Measurements from ENCODE around the gene IPO8.
"Not testable (repeated sequence)": the region's sequence is repeated elsewhere in the genome, so short reads cannot be mapped to it uniquely, and the experiment has no call there.

Gene IPO8

DNA sequence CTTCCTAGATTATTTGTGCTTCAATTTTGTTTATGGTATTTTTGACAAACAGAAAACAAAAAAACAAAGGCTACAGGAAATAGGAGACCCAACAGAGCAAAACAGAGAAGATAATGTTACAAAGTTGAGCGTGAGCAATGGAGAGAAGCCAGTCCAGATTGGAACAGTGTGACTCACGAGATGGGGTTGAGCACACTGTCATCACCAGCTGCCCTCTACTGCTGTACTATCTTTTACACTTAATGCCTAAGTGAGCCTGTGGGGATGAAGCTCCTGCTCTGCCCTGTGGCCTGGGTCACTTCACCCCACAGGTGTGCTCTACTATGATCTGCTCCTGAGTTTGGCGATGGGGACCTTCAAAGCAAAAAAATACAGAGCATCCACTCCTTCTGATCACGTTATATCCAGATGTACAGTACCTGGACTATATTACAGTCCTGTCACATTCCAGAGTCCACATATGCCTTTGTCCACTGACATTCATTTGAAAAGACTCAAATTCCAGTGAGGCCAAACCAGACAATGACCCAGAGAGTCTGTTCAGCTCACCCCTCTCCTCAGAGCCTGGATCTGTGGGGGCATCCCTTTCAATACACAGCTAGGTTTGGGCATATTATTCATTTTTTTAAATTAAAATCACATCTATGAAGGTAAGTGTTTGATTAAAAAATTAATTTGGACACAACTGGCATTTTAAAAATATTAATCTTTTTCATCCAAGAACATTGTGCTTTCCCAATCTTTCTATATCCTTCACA, 4.4 kb downstream of the IPO8 start:
- no peak for DNase-seq (ENCODE audit: low read depth in 3 of 3)

DNA sequence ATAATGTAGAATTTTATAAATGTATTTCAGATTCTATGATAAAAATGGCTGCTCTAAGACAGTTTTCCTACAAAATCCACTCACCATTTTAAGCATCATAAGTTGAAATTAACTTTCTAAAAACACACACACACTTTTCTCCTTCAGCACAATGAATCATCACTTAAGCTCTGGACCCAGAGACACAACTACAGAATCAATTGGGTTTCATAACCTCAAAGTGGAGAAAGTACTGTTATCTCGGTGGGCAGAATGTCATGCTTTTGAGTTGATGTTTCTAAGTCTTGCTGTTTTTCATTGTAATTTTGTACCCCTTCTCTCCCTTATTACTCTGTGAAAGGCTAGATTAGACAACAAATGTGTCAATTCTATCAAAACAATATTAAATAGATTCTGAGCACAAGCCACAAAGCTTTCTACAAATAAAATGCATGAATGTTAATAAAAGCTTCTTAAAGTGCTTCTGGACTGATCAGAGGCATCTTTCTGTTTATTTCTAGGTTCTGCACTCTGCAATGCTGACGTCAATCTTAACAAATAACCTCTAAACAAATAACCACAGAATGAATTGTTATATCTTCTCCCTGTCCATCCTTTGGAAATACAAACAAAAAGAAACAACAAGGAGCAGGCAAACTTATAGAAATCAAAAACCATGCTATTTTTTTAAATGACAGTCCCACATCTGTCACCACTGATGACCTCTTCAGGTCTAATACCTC, 8.2 kb downstream of the IPO8 start:
- no peak for DNase-seq (ENCODE audit: low read depth in 3 of 3)

DNA sequence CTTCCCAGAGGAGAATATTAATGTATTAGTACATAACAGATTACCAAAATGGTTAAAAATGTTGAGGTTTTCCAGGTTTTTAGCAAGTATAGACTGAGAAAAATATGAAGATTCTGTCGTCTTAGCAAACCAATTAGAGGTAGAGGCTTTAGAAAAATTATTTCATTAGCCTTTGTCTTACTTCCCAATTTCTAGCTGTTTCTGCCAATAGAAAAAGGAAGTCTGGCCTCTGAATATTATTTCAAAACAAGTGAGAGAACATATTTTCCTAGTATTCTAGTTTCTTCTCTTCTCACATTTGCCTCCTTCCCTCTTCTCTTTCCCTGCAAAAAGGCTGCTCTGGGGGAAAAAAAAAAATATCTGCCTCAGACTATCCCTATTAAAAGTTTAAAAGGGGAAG, 16.4 kb downstream of the IPO8 start:
- DNase-seq (ENCODE audit: low read depth in 3 of 3), result no peak

DNA sequence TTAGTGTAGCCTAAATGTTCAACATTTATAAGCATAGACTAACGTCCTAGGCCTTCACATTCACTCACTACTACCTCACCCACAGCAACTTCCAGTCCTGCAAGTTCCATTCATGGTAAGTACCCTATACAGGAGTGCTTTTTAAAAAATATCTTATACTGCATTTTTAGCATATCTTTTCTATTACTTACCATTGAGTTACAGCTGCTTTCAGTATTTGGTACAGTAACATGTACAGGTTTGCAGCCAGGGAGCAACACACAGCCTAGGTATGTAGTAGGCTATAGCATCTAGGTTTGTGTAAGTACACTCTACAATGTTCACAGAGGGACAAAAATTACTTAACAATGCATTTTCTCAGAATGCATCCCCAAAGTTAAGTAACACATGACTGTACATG, 17.4 kb downstream of the IPO8 start:
- no peak for DNase-seq (ENCODE audit: low read depth in 3 of 3)

DNA sequence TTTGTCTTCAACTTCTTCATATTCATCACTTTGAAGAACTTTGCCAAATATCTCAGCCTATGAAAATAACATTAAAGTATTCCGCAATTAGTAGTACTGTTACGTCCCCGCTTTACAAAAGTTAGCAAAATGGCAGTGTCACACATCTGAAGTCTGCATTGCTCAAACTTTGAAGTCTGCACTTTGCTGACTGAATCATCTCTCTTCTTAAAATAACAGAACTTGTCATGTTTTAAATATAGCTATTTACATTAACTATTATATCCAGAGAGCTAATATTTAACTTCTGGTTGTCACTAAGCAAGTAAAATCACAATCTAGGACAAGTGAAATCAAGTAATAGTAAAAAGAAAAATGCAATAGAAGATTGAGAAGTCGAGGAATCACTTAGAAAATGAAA, 34.5 kb downstream of the IPO8 start:
- no peak for DNase-seq (ENCODE audit: low read depth in 3 of 3)

DNA sequence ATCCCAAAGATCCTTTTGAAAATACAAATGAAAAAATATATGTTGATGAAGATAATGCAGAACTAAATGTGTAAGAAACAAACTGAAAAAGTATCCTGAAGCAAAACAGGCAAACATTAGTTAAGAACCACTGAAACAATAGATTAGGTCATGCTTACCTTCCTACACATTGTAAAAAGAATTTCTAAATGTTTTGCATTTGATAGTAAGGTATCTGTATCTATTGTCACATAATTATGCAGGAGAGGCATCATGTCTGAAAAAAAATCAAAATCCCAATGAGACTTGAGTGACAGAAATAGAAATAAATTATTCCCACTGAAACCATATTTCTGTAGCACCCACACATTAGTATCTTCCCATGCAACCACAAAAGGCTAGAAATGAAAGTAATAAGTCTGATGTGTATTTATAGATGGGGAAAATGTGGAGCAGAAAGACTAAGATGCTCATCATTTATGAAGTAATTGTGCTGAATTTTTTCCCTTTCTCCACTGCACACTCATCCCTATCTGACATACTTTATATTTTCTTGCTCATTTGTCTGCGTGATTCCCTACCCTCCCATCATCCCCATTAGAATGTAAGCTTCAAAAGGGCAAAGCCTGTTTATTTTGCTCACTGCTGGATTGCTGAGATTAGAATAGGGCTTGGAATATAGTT, 43.5 kb downstream of the IPO8 start:
- DNase-seq (ENCODE audit: low read depth in 3 of 3), result no peak

DNA sequence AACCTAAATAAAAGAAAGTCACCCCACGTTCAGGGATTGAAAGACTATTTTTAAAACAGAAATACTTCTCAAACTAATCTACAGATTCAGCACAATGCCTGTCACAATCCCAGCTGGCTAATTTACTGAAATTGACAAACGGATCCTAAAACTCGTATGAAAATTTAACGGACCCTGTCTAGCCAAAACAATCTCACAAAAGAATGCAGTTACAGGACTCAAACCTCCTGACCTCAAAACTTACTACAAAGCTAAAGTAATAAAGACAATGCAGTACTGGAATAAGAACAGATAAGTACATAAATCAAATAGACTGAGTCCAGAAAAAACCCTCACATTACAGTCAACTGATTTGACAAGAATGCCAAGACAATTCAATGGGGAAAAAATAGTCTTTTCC, 48.8 kb downstream of the IPO8 start:
- no peak for DNase-seq (ENCODE audit: low read depth in 3 of 3)

DNA sequence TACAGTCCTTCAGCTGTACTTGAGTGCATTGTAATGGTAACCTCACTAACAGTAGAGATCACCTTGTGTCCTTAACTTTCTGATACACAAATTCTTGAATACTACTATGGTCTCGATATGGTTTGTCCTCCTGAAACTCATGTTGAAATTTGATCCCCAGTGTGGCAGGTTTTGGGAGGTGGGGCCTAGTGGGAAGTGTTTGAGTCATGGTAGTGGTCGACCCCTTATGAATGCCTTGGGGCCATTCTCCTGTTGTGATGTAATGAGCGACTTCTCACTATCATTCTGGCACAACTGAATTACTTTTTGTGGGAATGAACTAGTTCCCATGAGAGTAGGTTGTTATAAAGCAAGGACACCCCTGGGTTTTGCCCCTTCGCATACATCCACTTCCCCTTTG, 52.3 kb downstream of the IPO8 start:
- no peak for DNase-seq (ENCODE audit: low read depth in 3 of 3)

DNA sequence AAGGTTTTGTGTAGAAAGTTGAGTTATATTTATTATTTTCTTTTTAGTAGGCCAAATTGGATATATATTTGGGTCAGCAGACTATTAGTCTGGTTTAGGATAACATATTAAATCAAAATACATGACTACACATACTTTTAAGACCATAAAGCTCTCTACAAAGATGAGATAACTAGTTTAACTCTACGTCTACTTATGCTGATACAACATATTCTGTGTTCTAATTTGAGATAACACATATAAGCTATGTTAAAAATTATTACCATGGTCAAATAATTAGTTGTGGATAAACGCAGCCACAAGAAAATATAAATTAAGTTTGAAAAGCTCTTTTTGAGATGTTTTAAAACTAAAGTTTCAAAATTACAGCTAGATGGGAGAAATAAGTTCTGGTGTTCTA, 55.3 kb downstream of the IPO8 start:
- DNase-seq (ENCODE audit: low read depth in 3 of 3), result no peak

DNA sequence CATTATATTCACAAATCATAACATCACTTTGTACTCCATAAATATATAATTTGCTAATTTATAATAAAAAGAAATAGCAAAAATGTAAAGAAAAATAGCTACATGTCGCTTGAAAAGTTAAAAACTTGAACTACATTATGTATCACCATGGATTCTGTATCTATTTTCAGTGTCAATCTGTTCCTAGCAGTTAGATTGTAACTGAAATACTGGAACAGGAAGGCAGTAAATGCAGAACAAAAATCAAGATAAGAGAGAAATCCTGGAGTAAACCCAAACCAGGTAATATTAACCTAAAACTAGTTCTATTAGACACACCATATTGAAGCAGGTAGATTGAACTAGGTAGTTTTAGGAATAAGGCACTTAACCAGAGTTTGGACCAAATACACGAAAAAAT, 60.3 kb downstream of the IPO8 start:
- DNase-seq (ENCODE audit: low read depth in 3 of 3), result no peak

DNA sequence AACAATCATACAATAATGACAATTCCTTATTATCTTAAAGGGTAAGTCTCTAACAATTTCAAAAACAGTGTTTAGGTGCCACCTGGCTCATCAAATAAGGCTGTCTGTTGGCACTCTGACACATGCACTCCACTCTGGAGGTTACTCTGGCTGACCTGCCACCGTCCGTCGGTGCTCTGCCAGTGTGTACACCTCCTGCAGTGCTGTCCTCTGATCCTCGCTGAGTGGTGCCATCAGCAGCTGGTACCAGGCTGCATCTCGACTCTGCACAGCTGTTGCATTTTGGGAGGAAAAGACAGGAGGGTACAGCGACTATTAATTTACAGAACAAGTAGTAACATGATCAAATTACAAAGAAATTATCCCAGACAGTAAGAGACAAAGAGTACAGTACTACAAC, 63.9 kb downstream of the IPO8 start:
- no peak for DNase-seq (ENCODE audit: low read depth in 3 of 3)

DNA sequence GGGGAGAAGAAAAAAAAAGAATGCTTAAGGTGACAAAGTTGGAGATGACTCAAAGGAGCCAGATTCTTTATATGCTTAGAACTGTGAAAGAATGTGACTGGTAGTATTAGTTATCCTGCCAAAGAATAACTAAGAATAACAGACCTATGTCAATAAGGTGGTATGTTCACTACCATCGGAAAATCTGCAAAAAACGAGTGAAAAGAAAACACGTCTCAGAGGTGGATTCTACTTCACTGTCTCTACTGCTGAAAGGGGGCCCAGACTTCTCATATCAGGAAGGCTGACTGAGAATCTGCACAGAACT, 64.7 kb downstream of the IPO8 start:
- DNase-seq (ENCODE audit: low read depth in 3 of 3), result no peak

DNA sequence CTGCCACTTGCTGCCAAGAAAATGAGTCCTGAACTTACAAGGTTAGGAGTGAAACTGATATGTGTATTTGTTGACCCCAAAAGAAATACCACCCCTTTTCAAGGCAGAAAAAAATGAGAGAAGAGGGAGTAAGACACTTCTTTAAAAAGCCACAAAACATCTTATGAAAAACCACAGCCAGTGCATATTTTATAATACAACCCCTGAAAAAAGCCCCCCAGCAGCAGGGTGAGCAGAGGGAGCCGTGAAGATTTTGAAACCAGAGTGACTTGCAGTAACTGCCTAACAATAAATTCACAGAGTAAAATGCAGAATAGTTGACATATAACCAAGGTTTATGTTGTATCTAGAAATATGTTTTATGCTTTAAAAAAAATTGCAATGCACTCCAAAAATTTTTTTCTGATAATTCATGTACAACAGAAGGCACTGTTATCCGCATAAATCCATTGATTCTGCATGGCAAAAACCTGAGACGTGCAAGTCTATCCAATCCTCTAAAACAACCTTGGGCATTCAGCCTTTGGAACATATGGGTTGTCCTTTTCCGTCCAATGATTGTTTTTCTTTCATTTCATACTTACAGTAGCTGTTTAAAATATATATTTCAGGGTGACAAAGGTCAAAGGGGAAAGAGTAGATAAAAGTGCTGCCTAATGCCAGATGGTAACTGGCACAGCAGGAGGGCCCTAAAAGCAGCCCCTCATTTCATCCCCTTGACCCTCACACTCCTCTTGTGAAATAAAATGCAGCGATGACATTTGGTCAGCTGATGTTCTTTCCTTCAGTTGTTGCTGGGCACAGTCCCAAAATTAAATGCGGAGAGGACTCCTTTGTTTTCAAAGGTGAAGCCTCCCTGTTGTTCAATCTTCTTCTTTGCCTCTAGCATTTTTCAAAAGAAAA, 65.3 kb downstream of the IPO8 start:
- DNase-seq (ENCODE audit: low read depth in 3 of 3), result no peak

DNA sequence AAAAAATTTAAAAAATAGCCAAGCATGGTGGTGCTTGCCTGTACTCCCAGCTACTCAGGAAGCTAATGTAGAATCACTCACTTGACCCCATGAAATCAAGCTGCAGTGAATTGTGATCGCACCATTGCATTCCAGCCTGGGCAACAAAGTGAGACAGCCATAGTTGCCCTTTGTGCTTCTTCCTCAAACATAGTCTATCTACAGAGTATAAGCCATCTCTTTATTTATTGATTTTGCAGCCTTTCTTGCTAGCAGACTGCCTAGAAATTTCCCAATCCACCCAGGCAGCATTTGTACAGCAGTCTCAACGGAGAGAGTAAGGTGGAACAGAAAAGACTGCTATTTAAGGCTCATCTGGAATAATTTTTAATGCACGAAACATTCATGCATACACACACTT, 68.8 kb downstream of the IPO8 start:
- DNase-seq (ENCODE audit: low read depth in 3 of 3), result no peak

DNA sequence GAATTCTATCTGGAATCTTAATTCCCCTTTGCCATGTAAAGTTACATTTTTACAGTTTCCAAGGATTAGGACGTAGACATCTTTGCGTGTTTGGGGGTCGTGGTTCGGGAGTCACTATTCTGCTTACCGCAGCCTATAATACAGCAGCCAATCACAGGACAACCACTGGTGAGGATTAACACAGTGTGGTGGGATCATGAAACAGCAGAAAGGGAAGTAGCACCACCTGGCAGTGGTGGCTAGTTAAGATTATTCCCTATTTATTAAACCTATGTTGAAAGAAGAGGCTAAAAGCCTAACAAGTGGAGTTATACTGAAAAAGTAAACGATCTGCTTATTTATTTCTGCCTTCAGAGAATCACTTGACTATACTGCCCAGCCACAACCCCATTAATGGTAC, 71.7 kb downstream of the IPO8 start:
- no peak for DNase-seq (ENCODE audit: low read depth in 3 of 3)

DNA sequence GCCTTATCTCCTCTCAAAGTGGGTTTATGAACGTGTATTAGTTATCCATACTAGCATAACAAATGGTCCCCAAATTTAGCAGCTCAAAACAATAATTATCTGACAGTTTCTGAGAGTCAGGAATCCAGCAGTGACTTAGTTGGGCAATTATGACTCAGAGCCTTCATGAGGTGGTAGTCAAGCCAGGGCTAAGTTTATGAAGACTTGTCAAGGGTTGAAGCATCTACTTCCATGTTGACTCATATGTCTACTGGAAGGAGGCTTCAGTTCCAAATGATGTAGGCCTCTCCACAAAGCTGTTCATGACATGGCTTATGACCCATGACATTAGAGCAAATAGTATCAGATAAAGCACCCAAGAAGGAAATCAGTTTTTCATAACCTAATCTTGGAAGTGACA, 73.2 kb downstream of the IPO8 start:
- no peak for DNase-seq (ENCODE audit: low read depth in 3 of 3)

DNA sequence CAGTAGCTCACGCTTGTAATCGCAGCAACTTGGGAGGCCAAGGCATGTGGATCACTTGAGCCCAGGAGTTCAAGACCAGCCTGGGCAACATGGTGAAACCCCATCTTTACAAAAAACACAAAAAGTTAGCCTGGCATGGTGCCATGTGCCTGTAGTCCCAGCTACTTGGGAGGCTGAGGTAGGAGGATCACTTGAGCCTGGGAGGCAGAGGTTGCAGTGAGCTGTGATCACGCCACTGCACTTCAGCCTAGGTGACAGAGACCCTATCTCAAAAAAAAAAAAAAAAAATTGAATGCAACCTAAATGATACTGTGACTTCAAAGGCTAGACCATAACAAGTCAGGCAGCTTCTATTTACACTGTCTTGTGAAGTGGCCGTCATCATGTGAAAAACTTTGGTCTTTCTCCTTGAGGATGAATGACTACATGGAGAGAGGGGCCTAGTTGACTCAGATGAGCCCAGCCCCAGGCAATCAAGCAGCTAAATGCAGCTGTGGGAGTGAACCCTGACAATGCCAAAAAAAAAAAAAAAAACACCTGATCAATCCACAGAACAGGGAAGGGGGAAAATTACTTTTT, 73.9 kb downstream of the IPO8 start:
- not testable (repeated sequence) for DNase-seq (ENCODE audit: low read depth in 3 of 3)

DNA sequence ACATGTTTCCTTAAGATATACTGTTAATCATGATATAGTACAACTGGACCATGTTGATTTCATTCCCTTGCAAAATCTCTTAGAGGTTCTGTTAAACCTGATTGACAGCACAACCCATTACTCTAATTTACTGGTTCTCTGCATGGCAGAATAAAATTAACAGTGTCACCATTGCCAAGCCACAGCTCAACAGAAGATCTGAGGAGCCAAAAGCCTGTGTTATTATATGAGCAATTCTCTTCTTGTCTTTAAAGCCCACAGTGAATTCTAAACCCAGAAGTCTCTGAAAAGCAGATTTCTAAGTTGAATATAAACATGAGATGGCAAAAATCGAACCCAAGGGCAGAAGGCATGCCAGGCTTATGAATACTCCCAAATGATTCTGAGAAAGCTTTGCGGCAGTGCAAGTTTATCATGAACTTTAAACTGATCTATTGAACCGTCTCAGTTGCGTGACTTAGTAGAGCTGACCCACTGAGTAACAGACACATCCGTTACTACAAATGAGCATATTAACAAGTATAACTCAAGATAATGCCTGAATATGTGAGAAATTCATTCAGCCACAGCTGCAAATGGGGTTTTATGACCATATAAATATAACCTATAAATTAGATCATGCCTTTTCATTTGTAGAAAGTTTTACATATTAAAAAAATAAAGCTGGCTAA, 78.2 kb downstream of the IPO8 start:
- DNase-seq (ENCODE audit: low read depth in 3 of 3), result no peak

DNA sequence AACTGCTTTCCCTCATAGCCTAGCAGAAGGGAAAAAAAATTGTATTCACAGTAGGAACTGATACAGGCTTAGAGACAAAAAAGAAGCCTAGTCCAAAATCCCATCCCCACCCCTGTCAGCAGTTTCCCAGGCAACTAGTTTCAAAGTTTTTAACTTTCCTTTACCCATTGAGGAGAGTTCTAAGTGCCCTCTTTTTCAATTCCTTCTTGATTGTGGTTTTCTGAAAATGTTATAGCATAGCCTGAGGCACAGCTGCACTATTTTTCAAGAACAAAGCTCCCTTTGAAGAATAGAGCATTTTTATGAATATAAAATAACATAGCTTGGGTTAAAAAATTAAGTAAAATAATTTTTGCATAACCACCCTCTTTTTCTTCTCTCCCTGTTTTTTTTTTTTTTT, 81.6 kb downstream of the IPO8 start:
- DNase-seq (ENCODE audit: low read depth in 3 of 3), result no peak

DNA sequence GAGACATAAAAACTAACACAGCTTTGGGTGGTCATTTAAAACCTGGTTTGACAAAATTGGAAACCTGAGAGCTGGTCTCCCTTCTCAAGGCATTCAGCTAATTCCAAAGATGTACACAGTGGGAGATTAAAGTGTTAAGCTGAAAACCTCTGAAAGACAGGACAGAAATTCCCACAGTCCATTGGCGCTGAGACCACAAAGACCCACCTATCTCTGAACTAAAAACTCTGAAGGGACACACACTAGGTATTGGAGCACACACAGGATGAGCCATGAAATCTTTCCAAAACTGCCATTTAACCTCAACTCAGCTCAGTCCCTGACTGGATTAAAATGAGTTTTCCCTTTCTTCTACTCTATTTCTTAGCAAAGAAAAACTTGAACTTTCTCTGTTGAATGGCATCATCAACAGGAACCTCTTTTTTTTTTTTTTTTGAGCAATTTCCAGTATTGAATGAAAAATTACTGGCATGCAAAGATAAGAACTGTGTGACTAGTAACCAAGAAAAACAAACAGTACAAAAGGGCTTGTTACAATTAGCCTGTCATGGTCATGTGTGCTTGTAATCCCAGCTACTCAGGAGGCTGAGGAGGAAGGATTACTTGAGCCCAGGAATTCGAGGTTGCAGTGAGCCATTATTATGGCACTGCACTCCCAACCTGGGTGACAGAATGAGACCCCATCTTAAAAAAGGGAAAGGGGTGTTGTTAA, 82.4 kb downstream of the IPO8 start:
- DNase-seq (ENCODE audit: low read depth in 3 of 3), result no peak

DNA sequence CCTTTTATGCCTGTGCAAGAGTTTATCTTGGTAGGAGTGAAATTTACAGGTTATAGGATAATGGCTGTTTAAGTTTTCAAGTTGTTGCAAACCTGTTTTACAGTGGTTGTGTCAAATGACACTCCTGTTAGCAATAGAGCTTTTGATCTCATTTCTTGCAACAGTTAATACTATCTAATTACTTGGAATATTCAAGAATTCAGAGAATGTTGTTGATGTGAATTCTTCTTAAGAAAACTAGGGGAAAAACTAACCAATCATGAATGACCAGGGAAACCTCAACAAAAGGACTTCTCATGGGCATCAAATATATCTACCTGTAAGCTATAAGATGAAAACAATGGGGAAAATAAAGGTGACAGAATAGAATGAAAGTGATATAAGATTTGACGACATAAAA, 85.0 kb downstream of the IPO8 start:
- DNase-seq (ENCODE audit: low read depth in 3 of 3), result no peak

All from stimulated activated CD4-positive, alpha-beta T cell treated with anti-CD3 and anti-CD28 coated beads, TNF-alpha, amount 100 ng/mL, for 48 hours (primary cell).